HepG2 (cell line): ENCODE results near the gene KRTAP5-8. TPM values are rescaled to one million over a fixed set of nuclear protein-coding genes. Genes with fewer than 3 reads are reported as not detected.
A peak's percentile ranks its signal among the peaks of the same experiment; 100 is the strongest.

Experiments
- NCOR1 ChIP-seq: fragments of 200-600 bp; sonication (generic); IDR thresholded peaks from 2 replicates; pipeline ENCODE4 v1.7.0; 2017; ENCODE audit warnings: antibody characterized with exemption, low read length, borderline replicate concordance
- SIX1 ChIP-seq: sonication (generic); formaldehyde crosslinking; IDR thresholded peaks from 2 replicates; pipeline ENCODE4 v1.4.0; 2020; ENCODE audit warnings: missing genetic modification reagents, borderline replicate concordance
- TBX2 ChIP-seq: sonication (generic); formaldehyde crosslinking; IDR thresholded peaks from 2 replicates; pipeline ENCODE4 v1.5.0; 2020; ENCODE audit warnings: missing genetic modification reagents, mild to moderate bottlenecking, borderline replicate concordance
- THAP11 ChIP-seq: IDR thresholded peaks from 2 replicates; pipeline ENCODE4 v1.6.1; 2016; ENCODE audit warnings: missing biosample characterization, missing genetic modification reagents
- ZBTB43 ChIP-seq: sonication (generic); formaldehyde crosslinking; conservative IDR thresholded peaks from 2 replicates; pipeline ENCODE4 v1.4.0; 2020; ENCODE audit warnings: missing genetic modification reagents
- ZNF331 ChIP-seq: sonication (generic); formaldehyde crosslinking; IDR thresholded peaks from 2 replicates; pipeline ENCODE4 v1.4.0; 2020; ENCODE audit warnings: missing genetic modification reagents
- ZNF556 ChIP-seq: sonication (generic); formaldehyde crosslinking; IDR thresholded peaks from 2 replicates; pipeline ENCODE4 v1.4.0; 2020; ENCODE audit warnings: mild to moderate bottlenecking, missing genetic modification reagents, borderline replicate concordance
- ZSCAN9 ChIP-seq: IDR thresholded peaks from 2 replicates; pipeline ENCODE4 v1.6.1; 2016; ENCODE audit warnings: borderline replicate concordance
- polyA plus RNA-seq, 8 experiments: library from polyadenylated mRNA; depleted of rRNA in 3 of 8; stranded (reverse) in 7 of 8; unstranded in 1 of 8; fragments of >200 nt; fragmentation: Illumina TruSeq in 4 of 8; extraction: Trizol in 4 of 8; gene quantifications; 2 replicates each; pipeline versions ENCODE4 v1.2.1 to v1.2.3, GENCODE V29; 2011 to 2016; ENCODE audit warnings: low read depth in 4 of 8, missing spikeins in 1 of 8, mixed read lengths in 1 of 8; ENCODE audit not compliant: insufficient read depth in 1 of 8
- total RNA-seq, 5 experiments: library from RNA; depleted of rRNA; stranded (reverse); fragments of >200 nt; fragmentation: Illumina TruSeq; extraction: Trizol; gene quantifications; 2 replicates each; pipeline ENCODE4 v1.2.3, GENCODE V29; 2016; ENCODE audit warnings: low read depth in 1 of 5
- TF ChIP-seq, protein P1 (sequence below): IDR thresholded peaks from 2 replicates; pipeline ENCODE4 v1.6.1; 2016; ENCODE audit warnings: missing genetic modification reagents, missing compliant biosample characterization
- TF ChIP-seq, protein P2 (sequence below): sonication (generic); formaldehyde crosslinking; IDR thresholded peaks from 2 replicates; pipeline ENCODE4 v1.8.0; 2022; ENCODE audit warnings: missing genetic modification reagents, mild to moderate bottlenecking, borderline replicate concordance
- TF ChIP-seq, protein P3 (sequence below): sonication (generic); formaldehyde crosslinking; IDR thresholded peaks from 2 replicates; pipeline ENCODE4 v1.8.0; 2022; ENCODE audit warnings: missing genetic modification reagents, mild to moderate bottlenecking, moderate library complexity, borderline replicate concordance
- TF ChIP-seq, protein P4 (sequence below): sonication (generic); formaldehyde crosslinking; IDR thresholded peaks from 2 replicates; pipeline ENCODE4 v1.4.0; 2020; ENCODE audit warnings: missing genetic modification reagents
- TF ChIP-seq, protein P5 (sequence below): sonication (generic); formaldehyde crosslinking; IDR thresholded peaks from 2 replicates; pipeline ENCODE4 v1.4.0; 2020; ENCODE audit warnings: missing genetic modification reagents

The KRTAP5-8 gene
- total and polyA plus RNA-seq, 2 of the 13 experiments (the other 11 are each of a cell fraction or from before 2014, with no cell fraction given) = 0.20 TPM; not detected in 1

GRCh38 chr11:71534711-71535608 is 2.9 kb upstream of the KRTAP5-8 start (continued):
- TF ChIP-seq, protein P1, sequence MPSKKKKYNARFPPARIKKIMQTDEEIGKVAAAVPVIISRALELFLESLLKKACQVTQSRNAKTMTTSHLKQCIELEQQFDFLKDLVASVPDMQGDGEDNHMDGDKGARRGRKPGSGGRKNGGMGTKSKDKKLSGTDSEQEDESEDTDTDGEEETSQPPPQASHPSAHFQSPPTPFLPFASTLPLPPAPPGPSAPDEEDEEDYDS (CRISPR knock-in tag) = peak; percentile 73
- TF ChIP-seq ZNF331 (0 out of 2 replicates have a peak, but pooled peaks have one; percentile 17), ZSCAN9 (CRISPR knock-in tag) (peak; percentile 9; the same call in 1 of the 2 replicates), TBX2 (CRISPR knock-in tag) (peak; percentile 49; the same call in 1 of the 2 replicates), ZBTB43 (CRISPR knock-in tag) (peak; percentile 58; the same call in 1 of the 2 replicates), NCOR1 (peak; percentile 23; the same call in 1 of the 2 replicates), SIX1 (CRISPR knock-in tag) (peak; percentile 27; the same call in 1 of the 2 replicates), ZNF556 (peak; percentile 15; the same call in 1 of the 2 replicates), THAP11 (CRISPR knock-in tag) (peak; percentile 22; the same call in 1 of the 2 replicates)
- TF ChIP-seq, protein P2, sequence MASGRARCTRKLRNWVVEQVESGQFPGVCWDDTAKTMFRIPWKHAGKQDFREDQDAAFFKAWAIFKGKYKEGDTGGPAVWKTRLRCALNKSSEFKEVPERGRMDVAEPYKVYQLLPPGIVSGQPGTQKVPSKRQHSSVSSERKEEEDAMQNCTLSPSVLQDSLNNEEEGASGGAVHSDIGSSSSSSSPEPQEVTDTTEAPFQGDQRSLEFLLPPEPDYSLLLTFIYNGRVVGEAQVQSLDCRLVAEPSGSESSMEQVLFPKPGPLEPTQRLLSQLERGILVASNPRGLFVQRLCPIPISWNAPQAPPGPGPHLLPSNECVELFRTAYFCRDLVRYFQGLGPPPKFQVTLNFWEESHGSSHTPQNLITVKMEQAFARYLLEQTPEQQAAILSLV (CRISPR knock-in tag) = peak; percentile 42; the same call in 1 of the 2 replicates
- TF ChIP-seq, protein P3, sequence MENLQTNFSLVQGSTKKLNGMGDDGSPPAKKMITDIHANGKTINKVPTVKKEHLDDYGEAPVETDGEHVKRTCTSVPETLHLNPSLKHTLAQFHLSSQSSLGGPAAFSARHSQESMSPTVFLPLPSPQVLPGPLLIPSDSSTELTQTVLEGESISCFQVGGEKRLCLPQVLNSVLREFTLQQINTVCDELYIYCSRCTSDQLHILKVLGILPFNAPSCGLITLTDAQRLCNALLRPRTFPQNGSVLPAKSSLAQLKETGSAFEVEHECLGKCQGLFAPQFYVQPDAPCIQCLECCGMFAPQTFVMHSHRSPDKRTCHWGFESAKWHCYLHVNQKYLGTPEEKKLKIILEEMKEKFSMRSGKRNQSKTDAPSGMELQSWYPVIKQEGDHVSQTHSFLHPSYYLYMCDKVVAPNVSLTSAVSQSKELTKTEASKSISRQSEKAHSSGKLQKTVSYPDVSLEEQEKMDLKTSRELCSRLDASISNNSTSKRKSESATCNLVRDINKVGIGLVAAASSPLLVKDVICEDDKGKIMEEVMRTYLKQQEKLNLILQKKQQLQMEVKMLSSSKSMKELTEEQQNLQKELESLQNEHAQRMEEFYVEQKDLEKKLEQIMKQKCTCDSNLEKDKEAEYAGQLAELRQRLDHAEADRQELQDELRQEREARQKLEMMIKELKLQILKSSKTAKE (CRISPR knock-in tag) = peak; percentile 75
- TF ChIP-seq, protein P4, sequence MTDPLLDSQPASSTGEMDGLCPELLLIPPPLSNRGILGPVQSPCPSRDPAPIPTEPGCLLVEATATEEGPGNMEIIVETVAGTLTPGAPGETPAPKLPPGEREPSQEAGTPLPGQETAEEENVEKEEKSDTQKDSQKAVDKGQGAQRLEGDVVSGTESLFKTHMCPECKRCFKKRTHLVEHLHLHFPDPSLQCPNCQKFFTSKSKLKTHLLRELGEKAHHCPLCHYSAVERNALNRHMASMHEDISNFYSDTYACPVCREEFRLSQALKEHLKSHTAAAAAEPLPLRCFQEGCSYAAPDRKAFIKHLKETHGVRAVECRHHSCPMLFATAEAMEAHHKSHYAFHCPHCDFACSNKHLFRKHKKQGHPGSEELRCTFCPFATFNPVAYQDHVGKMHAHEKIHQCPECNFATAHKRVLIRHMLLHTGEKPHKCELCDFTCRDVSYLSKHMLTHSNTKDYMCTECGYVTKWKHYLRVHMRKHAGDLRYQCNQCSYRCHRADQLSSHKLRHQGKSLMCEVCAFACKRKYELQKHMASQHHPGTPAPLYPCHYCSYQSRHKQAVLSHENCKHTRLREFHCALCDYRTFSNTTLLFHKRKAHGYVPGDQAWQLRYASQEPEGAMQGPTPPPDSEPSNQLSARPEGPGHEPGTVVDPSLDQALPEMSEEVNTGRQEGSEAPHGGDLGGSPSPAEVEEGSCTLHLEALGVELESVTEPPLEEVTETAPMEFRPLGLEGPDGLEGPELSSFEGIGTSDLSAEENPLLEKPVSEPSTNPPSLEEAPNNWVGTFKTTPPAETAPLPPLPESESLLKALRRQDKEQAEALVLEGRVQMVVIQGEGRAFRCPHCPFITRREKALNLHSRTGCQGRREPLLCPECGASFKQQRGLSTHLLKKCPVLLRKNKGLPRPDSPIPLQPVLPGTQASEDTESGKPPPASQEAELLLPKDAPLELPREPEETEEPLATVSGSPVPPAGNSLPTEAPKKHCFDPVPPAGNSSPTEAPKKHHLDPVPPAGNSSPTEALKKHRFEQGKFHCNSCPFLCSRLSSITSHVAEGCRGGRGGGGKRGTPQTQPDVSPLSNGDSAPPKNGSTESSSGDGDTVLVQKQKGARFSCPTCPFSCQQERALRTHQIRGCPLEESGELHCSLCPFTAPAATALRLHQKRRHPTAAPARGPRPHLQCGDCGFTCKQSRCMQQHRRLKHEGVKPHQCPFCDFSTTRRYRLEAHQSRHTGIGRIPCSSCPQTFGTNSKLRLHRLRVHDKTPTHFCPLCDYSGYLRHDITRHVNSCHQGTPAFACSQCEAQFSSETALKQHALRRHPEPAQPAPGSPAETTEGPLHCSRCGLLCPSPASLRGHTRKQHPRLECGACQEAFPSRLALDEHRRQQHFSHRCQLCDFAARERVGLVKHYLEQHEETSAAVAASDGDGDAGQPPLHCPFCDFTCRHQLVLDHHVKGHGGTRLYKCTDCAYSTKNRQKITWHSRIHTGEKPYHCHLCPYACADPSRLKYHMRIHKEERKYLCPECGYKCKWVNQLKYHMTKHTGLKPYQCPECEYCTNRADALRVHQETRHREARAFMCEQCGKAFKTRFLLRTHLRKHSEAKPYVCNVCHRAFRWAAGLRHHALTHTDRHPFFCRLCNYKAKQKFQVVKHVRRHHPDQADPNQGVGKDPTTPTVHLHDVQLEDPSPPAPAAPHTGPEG (CRISPR knock-in tag) = peak; percentile 76
- TF ChIP-seq, protein P5, sequence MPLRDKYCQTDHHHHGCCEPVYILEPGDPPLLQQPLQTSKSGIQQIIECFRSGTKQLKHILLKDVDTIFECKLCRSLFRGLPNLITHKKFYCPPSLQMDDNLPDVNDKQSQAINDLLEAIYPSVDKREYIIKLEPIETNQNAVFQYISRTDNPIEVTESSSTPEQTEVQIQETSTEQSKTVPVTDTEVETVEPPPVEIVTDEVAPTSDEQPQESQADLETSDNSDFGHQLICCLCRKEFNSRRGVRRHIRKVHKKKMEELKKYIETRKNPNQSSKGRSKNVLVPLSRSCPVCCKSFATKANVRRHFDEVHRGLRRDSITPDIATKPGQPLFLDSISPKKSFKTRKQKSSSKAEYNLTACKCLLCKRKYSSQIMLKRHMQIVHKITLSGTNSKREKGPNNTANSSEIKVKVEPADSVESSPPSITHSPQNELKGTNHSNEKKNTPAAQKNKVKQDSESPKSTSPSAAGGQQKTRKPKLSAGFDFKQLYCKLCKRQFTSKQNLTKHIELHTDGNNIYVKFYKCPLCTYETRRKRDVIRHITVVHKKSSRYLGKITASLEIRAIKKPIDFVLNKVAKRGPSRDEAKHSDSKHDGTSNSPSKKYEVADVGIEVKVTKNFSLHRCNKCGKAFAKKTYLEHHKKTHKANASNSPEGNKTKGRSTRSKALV = peak; percentile 47
